Measurements from ENCODE around the gene IL31.

IL31 gene

GRCh38 chr12:122123051-122123760 lies 50.8 kb downstream of the IL31 start (continued):
- TF ChIP-seq ZBTB26 (tag by site-specific recombination; optimal IDR thresholded peaks at IDR 0.05) (peak; percentile 8), ZNF654 (tag by site-specific recombination; IDR thresholded peaks at IDR 0.05; ENCODE audit: low read depth) (peak; percentile 79), ZNF747 (tag by site-specific recombination; IDR thresholded peaks at IDR 0.05) (no peak), GLI2 (tag by site-specific recombination; IDR thresholded peaks at IDR 0.05; ENCODE audit: borderline replicate concordance, low read depth) (no peak), KLF17 (tag by site-specific recombination; IDR thresholded peaks at IDR 0.05) (0 out of 2 replicates have a peak, but pooled peaks have one; percentile 20), MYNN (tag by site-specific recombination; IDR thresholded peaks at IDR 0.05; ENCODE audit: borderline replicate concordance) (no peak), ZSCAN16 (tag by site-specific recombination; IDR thresholded peaks at IDR 0.05) (no peak), REST (tag by site-specific recombination; IDR thresholded peaks at IDR 0.05) (no peak), PRDM2 (tag by site-specific recombination; IDR thresholded peaks at IDR 0.05; ENCODE audit: borderline replicate concordance) (no peak), KLF1 (tag by site-specific recombination; IDR thresholded peaks at IDR 0.05) (no peak), ZNF366 (tag by site-specific recombination; conservative IDR thresholded peaks at IDR 0.05) (no peak), SCRT1 (tag by site-specific recombination; IDR thresholded peaks at IDR 0.05; ENCODE audit: borderline replicate concordance) (peak; percentile 87)
